CD14-positive monocyte (primary cell): ENCODE results near the gene TSGA10IP. TPM values are rescaled to one million over a fixed set of nuclear protein-coding genes. Genes with fewer than 3 reads are reported as not detected.

ENCODE experiments used
- DNase-seq, 3 donors: peaks; one replicate each; pipeline ENCODE4 v3.0.0-alpha.2; 2011 to 2022
- H2AFZ ChIP-seq: 2 replicates; pipeline ENCODE4 v1.6.0; 2012; ENCODE audit warnings: mild to moderate bottlenecking, low read depth, low read length, inconsistent platforms; ENCODE audit not compliant: insufficient read depth, poor library complexity, severe bottlenecking
- H3K27ac ChIP-seq, 2 donors: 1 replicate in 1 of 2; 2 replicates in 1 of 2; pipeline ENCODE4 v1.5.1; 2012 to 2013; ENCODE audit warnings: low read length in 2 of 2, control low read depth in 1 of 2, inconsistent platforms in 1 of 2, low read depth in 1 of 2, mild to moderate bottlenecking in 1 of 2
- H3K27me3 ChIP-seq, 2 donors: one replicate each; pipeline versions ENCODE4 v1.6.0 to v1.6.1; 2011 to 2013; ENCODE audit warnings: low read length in 2 of 2; ENCODE audit not compliant: control insufficient read depth in 2 of 2, insufficient read depth in 2 of 2
- H3K36me3 ChIP-seq, 2 donors: replicated peaks in 1 of 2; 1 replicate in 1 of 2; 2 replicates in 1 of 2; pipeline versions ENCODE4 v1.5.1 to v1.6.1; 2012 to 2013; ENCODE audit warnings: low read length in 2 of 2, control low read depth in 1 of 2, inconsistent platforms in 1 of 2, mild to moderate bottlenecking in 1 of 2; ENCODE audit not compliant: insufficient read depth in 2 of 2, control insufficient read depth in 1 of 2
- H3K4me1 ChIP-seq, 2 donors: 1 replicate in 1 of 2; 2 replicates in 1 of 2; pipeline versions ENCODE4 v1.5.1 to v1.6.1; 2012 to 2013; ENCODE audit warnings: low read length in 2 of 2, control low read depth in 1 of 2, inconsistent platforms in 1 of 2, mild to moderate bottlenecking in 1 of 2, moderate library complexity in 1 of 2; ENCODE audit not compliant: insufficient read depth in 2 of 2, control insufficient read depth in 1 of 2
- H3K4me2 ChIP-seq: replicated peaks from 2 replicates; pipeline ENCODE3; 2012; ENCODE audit warnings: low read length, moderate library complexity, mild to moderate bottlenecking; ENCODE audit not compliant: poor library complexity, severe bottlenecking; ENCODE audit errors: extremely low read depth
- H3K4me3 ChIP-seq, 3 experiments: fragments of 200-600 bp in 1 of 3; sonication (generic) in 1 of 3; replicated peaks in 1 of 3; 1 replicate in 2 of 3; 2 replicates in 1 of 3; pipeline ENCODE4 v1.5.1; 2011 to 2013; ENCODE audit warnings: low read length in 3 of 3, mild to moderate bottlenecking in 3 of 3, control low read depth in 2 of 3, low read depth in 2 of 3, inconsistent platforms in 1 of 3, moderate library complexity in 1 of 3
- H3K79me2 ChIP-seq: 2 replicates; pipeline ENCODE4 v1.6.0; 2012; ENCODE audit warnings: mild to moderate bottlenecking, control low read depth, inconsistent platforms, low read length, moderate library complexity; ENCODE audit not compliant: insufficient read depth
- H3K9ac ChIP-seq: 2 replicates; pipeline ENCODE4 v1.6.0; 2017; ENCODE audit warnings: low read length, mild to moderate bottlenecking; ENCODE audit not compliant: insufficient read depth, poor library complexity, severe bottlenecking
- H3K9me3 ChIP-seq, 2 donors: replicated peaks in 1 of 2; 1 replicate in 1 of 2; 2 replicates in 1 of 2; pipeline versions ENCODE4 v1.5.1 to v1.6.1; 2012 to 2013; ENCODE audit warnings: low read length in 2 of 2, control low read depth in 1 of 2; ENCODE audit not compliant: control insufficient read depth in 1 of 2, insufficient read depth in 1 of 2
- H4K20me1 ChIP-seq: 2 replicates; pipeline ENCODE4 v1.6.0; 2012; ENCODE audit warnings: mild to moderate bottlenecking, low read length, control low read depth, moderate library complexity; ENCODE audit not compliant: insufficient read depth
- H3K27ac Mint-ChIP-seq, 7 donors: one replicate each; pipeline ENCODE4 v1.8.0; 2020; ENCODE audit warnings: mild to moderate bottlenecking in 7 of 7, mixed read lengths in 7 of 7, moderate library complexity in 6 of 7, inconsistent platforms in 2 of 7
- H3K27me3 Mint-ChIP-seq, 3 donors: one replicate each; pipeline ENCODE4 v1.8.0; 2021 to 2022; ENCODE audit warnings: low read depth in 3 of 3, mild to moderate bottlenecking in 3 of 3, mixed read lengths in 3 of 3, moderate library complexity in 3 of 3, inconsistent platforms in 1 of 3
- H3K36me3 Mint-ChIP-seq, 2 donors: one replicate each; pipeline ENCODE4 v1.8.0; 2020; ENCODE audit warnings: mixed read lengths in 2 of 2, inconsistent platforms in 1 of 2, mild to moderate bottlenecking in 1 of 2
- H3K4me1 Mint-ChIP-seq: one replicate; pipeline ENCODE4 v1.8.0; 2020; ENCODE audit warnings: mild to moderate bottlenecking, mixed read lengths
- H3K4me3 Mint-ChIP-seq, 2 donors: one replicate each; pipeline ENCODE4 v1.8.0; 2020; ENCODE audit warnings: mild to moderate bottlenecking in 2 of 2, mixed read lengths in 2 of 2, moderate library complexity in 1 of 2
- H3K9me3 Mint-ChIP-seq, 7 donors: one replicate each; pipeline ENCODE4 v1.8.0; 2020 to 2022; ENCODE audit warnings: mixed read lengths in 7 of 7, mild to moderate bottlenecking in 6 of 7, moderate library complexity in 6 of 7, inconsistent platforms in 2 of 7
- WGBS: methylation state at CpG from one replicate; pipeline ENCODE4 v1.1.5; 2013; ENCODE audit warnings: missing lambda C conversion rate; ENCODE audit not compliant: insufficient coverage; 5-methylcytosine and 5-hydroxymethylcytosine counted together
- intact Hi-C, 2 donors: fragments of 100-400 bp; cut with micrococcal nuclease; formaldehyde crosslinking; loops; one replicate each; pipeline versions ENCODE4 v1.15.0 to v1.15.1; 2023
- polyA plus RNA-seq, 3 donors: library from polyadenylated mRNA; depleted of rRNA in 1 of 3; unstranded in 2 of 3; stranded (reverse) in 1 of 3; fragments of 300-500 nt in 2 of 3; fragments of >200 nt in 1 of 3; fragmentation: Illumina TruSeq in 2 of 3; gene quantifications; 1 replicate in 2 of 3; 2 replicates in 1 of 3; pipeline ENCODE4 v1.2.3, GENCODE V29; 2012 to 2021
- TF ChIP-seq, protein P1 (sequence below): fragments of 200-600 bp; IDR thresholded peaks from one replicate; pipeline ENCODE4 v1.8.0; 2022; ENCODE audit warnings: antibody characterized with exemption, mild to moderate bottlenecking

The TSGA10IP gene
- polyA plus RNA-seq, 3 donors, result 0.67 to 0.71 TPM; not detected in 1

DNA sequence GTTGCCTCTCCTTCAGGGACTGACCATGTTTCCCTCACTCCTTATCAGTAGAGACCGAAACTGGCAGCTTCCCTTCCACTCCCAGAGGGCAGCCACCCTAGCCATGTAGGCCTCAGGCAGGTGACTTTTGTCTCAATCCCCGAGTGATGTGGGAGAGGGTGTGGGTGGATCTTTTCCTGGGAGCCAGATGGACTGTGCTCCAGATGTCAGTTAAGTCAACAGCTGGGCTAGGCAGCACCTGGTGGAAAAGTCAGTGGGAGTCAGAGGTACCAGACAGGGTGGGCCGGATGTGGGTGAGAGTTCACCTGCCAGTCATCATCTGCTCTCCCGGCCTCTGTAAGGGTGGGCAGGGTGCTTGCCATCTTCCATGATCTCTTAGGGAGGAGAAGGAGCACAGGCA is 58.9 kb downstream of the TSGA10IP start:
- H3K27ac ChIP-seq, result no peak overlapping the region
- H3K9me3 Mint-ChIP-seq, result no peaks in the 10 kb centered on the region
- no peaks in the 10 kb centered on the region for H3K9me3 ChIP-seq
- H2AFZ ChIP-seq, result no peak overlapping the region
- H3K36me3 Mint-ChIP-seq, result peaks cover 21 to 43% of the 10 kb centered on the region in 2 donors
- no peak for DNase-seq
- H3K27ac Mint-ChIP-seq, result peak overlapping the region in 1 of 7 donors; percentile 69
- H3K4me3 ChIP-seq, result no peak overlapping the region
- H3K36me3 ChIP-seq, result peaks cover 21 to 39% of the 10 kb centered on the region in 2 donors
- no peaks in the 10 kb centered on the region for H3K27me3 ChIP-seq
- H3K4me2 ChIP-seq, result no peak overlapping the region
- intact Hi-C loops, result loop anchor here in 1 of 2 donors (5.0 kb wide), 1 partner anchor 42 kb away; the partner anchor contains the start of gene SART1
- peaks cover 44% of the 10 kb centered on the region for H3K79me2 ChIP-seq
- peaks cover 21% of the 10 kb centered on the region for H3K4me1 Mint-ChIP-seq
- no peak overlapping the region for H3K4me3 Mint-ChIP-seq
- peaks cover 18% of the 10 kb centered on the region for H4K20me1 ChIP-seq
- WGBS, result 91% methylated on average over 3 of the region's 4 CpGs
- H3K27me3 Mint-ChIP-seq, result peaks cover 0 to 2% (median 0%) of the 10 kb centered on the region in 3 donors
- no peak overlapping the region for H3K9ac ChIP-seq
- peaks cover 16 to 27% of the 10 kb centered on the region in 2 donors for H3K4me1 ChIP-seq
- TF ChIP-seq, protein P1, sequence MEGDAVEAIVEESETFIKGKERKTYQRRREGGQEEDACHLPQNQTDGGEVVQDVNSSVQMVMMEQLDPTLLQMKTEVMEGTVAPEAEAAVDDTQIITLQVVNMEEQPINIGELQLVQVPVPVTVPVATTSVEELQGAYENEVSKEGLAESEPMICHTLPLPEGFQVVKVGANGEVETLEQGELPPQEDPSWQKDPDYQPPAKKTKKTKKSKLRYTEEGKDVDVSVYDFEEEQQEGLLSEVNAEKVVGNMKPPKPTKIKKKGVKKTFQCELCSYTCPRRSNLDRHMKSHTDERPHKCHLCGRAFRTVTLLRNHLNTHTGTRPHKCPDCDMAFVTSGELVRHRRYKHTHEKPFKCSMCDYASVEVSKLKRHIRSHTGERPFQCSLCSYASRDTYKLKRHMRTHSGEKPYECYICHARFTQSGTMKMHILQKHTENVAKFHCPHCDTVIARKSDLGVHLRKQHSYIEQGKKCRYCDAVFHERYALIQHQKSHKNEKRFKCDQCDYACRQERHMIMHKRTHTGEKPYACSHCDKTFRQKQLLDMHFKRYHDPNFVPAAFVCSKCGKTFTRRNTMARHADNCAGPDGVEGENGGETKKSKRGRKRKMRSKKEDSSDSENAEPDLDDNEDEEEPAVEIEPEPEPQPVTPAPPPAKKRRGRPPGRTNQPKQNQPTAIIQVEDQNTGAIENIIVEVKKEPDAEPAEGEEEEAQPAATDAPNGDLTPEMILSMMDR, result no peak

DNA sequence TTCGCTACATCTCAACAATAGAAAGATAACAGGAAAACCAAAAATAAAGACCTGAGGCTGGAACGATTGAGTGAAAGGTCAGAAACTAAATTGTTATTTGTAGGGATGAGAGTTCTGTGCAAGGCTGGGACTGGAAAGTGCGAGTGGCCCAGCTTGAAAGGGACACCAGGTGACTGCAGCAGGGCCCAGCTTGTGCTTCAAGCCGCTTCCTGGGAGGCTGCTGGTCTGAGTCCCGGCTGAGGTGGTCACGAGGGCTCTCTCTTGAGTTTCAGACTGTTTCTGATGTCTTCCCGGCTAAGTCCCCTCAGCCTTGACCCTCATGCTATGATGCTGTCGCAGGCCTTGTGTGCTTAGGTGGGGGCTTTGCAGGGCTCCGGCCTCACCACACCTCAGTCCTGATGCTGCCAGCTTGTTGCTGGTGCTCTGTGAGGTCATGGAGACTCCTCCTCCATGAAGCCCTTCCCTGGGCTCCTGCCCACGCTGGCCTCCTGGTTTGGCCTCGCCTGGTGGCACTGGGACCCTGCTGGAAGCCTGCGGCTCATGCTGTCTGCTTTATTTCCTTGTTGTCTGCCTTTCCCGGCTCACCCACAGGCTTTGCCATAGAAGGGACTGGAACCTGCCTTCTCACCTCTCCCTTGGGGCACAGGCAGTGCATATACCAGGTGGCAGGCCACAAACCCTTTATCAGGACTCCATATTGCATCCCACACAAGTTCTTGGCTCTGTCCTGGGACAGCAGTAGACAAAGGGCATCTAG is 61.0 kb downstream of the TSGA10IP start:
- 91% methylated on average over 12 of the region's 13 CpGs for WGBS
- TF ChIP-seq, protein P1, result no peak
- H3K4me1 Mint-ChIP-seq, result peaks cover 12% of the 10 kb centered on the region
- H3K4me2 ChIP-seq, result no peak overlapping the region
- peaks cover 4 to 14% of the 10 kb centered on the region in 2 donors for H3K27me3 ChIP-seq
- H3K36me3 Mint-ChIP-seq, result peaks cover 11 to 30% of the 10 kb centered on the region in 2 donors
- H3K27ac Mint-ChIP-seq, result peak overlapping the region in 2 of 7 donors; percentile 10 to 12
- peaks cover 24% of the 10 kb centered on the region for H3K79me2 ChIP-seq
- peaks cover 12 to 16% of the 10 kb centered on the region in 2 donors for H3K4me1 ChIP-seq
- peaks cover 13 to 20% (median 20%) of the 10 kb centered on the region in 3 donors for H3K27me3 Mint-ChIP-seq
- H3K27ac ChIP-seq, result no peak overlapping the region
- peaks cover 0 to 2% (median 0%) of the 10 kb centered on the region in 7 donors for H3K9me3 Mint-ChIP-seq
- H2AFZ ChIP-seq, result no peak overlapping the region
- H4K20me1 ChIP-seq, result peaks cover 5% of the 10 kb centered on the region
- no peak overlapping the region for H3K4me3 Mint-ChIP-seq
- no peak for DNase-seq
- H3K36me3 ChIP-seq, result peaks cover 10 to 26% of the 10 kb centered on the region in 2 donors
- H3K9ac ChIP-seq, result no peak overlapping the region
- no peak overlapping the region for H3K4me3 ChIP-seq
- intact Hi-C loops, result no loop called here
- no peaks in the 10 kb centered on the region for H3K9me3 ChIP-seq
